HG03432 (cell line): Measurements from ENCODE around the gene CATSPERB.
"Not testable (repeated sequence)": the region's sequence is repeated elsewhere in the genome, so short reads cannot be mapped to it uniquely, and the experiment has no call there.

Experiments used
- ATAC-seq: cut with Tn5 transposase; IDR thresholded peaks from one replicate; pipeline ENCODE4 v1.9.1; 2021; ENCODE audit warnings: mild to moderate bottlenecking, moderate library complexity; ENCODE audit not compliant: unreplicated experiment

Gene CATSPERB

DNA sequence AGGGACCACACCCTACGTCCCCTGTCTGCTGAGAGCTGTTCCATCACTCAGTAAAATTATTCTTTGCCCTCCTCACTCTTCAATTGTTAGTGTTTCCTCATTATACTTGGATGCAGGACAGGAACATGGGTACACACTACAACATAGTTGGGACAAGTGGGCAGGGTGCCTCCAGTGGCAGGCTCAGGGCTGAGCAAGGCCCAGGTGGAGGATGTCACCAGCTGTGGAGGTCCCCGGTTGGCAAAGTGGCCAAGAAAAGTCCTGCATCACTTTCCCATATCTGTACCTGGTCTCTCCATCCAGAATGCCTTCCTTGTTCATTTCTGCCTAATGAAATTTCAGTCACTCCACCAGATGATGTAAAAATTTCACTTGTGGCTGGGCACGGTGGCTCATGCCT, 149.1 kb downstream of the CATSPERB start:
- no peak for ATAC-seq

GRCh38 chr14:91580876-91581577, 150.9 kb downstream of the CATSPERB start:
- ATAC-seq = no peak

DNA sequence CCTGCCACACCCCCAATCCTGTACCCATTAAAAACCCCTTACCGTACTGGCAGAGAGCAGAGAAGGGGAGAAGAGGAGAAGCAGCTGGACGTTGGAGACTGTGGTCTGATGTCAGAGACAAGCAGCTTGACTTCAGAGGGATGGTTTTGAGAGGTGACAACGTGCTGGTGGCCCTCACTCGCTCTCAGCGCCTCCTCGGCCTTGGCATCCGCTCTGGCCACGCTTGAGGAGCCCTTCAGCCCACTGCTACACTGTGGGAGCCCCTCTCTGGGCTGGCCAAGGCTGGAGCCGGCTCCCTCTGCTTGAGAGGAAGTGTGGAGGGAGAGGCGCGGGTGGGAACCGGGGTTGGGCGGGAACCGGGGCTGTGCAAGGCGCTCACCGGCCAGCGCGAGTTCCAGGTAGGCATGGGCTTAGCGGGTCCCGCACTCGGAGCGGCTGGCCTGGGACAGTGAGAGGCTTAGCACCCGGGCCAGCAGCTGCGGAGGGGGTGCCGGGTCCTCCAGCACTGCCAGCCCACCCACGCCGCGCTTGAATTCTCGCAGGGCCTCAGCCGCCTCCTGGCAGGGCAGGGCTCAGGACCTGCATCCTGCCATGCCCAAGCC, 154.2 kb downstream of the CATSPERB start:
- no peak for ATAC-seq

GRCh38 chr14:91575469-91576208, 156.2 kb downstream of the CATSPERB start:
- no peak for ATAC-seq

DNA sequence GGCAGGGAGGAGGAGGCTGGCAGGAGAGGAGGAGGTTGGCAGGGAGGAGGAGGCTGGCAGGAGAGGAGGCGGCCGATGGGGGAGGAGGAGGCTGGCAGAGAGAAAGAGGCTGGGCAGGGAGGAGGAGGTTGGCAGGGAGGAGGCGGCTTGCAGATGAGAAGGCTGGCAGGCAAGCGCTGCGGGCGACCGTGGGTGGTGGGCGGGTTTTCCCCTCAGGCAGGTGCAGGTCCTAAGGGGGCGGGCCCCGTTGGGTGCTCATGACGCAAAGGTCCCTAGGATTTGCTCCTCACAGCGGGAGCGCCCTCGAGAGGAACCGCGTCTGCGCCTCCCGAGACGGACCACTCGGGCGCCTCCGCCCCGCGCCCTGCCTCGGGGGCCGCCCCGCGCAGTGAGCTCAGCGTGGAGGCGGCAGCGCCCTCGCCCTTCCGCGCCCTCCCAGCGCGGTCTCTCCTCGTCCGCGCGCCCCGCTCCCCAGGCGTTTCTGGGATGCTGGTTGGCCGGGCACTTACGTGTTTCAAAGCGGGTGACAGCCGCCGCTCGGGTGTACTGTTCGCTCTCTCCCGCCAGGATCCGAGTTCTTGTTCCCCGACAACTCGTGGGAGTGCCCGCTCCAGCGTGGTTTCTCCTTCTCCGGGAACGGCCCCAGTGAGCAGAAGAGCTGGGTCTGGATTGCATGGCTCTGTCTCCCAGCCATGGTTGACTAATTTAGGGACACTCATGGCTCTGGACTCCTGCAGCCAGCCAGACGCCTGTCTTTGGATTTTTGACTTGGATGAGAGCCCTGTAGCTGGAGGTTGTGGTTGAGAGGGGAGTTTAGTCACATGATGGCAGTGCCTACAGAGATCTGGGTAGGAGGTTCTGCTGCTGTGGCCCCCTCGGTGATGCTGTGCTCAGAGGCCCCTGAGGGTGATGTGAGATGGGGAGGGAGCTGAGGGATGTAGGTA, 157.7 kb downstream of the CATSPERB start:
- peak; percentile 47 for ATAC-seq

DNA sequence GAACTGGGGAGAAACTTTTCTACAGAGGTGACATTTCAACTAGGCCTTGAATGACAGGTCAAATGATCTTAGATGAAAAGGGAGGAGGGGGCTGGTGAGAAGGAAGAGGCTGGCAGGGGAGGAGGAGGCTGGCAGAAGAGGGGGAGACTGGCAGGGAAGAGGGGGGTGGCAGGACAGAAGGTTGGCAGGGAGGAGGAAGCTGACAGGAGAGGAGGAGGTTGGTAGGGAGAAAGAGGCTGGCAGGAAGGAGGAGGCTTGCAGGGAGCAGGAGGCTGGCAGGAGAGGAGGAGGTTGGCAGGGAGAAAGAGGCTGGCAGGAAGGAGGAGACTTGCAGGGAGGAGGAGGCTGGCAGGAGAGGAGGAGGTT, 158.4 kb downstream of the CATSPERB start:
- no peak for ATAC-seq

DNA sequence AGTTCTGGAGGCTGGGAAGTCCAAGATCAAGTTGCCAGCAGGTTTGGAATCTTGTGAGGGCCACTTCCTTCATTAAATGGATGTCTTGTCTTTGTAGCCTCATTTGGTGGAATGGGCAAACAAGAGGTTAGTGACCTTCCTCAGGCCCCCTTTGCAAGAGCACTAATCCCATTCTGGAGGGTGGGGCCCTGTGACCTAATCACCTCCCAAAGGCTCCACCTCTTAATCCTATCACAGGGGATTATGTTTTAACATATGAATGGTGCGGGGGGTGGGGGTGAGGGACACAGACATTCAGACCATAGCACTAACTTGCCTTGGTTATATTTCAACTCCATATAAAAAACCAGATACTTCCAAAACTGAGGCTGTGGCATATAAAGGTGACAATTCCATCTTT, 161.9 kb downstream of the CATSPERB start:
- no peak for ATAC-seq

DNA sequence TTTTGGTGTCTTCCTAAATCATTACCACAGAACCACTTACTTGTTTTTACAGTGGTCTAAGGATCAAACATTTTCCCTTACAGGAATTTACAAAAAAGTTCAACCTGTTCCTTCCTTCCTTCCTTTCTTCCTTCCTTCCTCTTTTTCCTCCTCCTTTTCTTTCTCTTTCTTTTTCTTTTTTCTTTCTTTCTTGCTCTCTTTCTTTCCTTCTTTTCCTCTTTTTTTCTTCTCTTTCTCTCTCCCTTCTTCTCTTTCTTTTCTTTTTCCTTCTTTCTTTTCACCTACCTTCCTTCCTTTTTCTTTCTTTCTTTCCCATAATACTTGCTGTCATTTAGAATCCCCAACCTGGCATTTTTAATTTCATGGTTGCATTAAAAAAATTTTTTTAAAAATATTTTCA, 162.6 kb downstream of the CATSPERB start:
- no peak for ATAC-seq

- no peak for ATAC-seq
These were observed 163.3 kb downstream of the CATSPERB start for GRCh38 chr14:91568626-91569025.

- ATAC-seq = not testable (repeated sequence)
These were observed 164.1 kb downstream of the CATSPERB start for GRCh38 chr14:91567827-91568226.

DNA sequence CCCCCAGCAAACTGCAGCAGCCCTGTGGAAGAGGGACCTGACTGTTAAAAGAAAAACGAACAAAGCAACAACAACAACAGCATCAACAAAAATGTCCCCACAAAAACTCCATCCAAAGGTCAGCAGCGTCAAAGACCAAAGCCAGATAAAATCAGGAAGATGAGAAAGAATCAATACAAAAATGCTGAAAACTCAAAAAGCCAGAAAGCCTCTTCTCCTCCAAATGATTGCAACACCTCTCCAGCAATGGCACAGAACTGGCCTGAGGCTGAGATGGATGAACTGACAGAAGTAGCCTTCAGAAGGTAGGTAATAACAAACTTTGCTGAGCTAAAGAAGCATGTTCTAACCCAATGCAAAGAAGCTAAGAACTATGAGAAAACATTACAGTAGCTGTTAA, 176.4 kb downstream of the CATSPERB start:
- no peak for ATAC-seq

GRCh38 chr14:91554535-91555332, 177.2 kb downstream of the CATSPERB start:
- no peak for ATAC-seq

- ATAC-seq = no peak
These were observed 183.8 kb downstream of the CATSPERB start for GRCh38 chr14:91548108-91548507.

- ATAC-seq = no peak
These were observed 185.8 kb downstream of the CATSPERB start for GRCh38 chr14:91545946-91546716.

DNA sequence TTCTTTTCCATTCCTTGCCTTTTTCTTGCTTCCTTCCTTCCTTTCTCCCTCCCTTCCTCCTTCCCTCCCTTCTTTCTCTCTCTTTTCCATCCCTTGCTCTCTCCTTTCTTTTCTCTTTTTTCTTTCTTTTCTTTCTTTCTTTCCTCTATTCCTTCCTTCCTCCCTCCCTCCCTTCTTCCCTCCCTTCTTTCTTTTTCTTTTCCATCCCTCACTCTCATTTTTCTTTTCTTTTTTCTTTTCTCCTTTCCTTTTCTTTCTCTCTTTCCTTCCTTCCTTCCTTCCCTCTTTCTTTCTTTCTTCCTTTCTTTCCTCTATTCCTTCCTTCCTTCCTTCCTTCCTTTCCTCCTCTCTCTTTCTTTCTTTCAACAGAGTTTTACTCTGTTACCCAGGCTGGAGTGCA, 186.7 kb downstream of the CATSPERB start:
- no peak for ATAC-seq

GRCh38 chr14:91536327-91536726, 195.6 kb downstream of the CATSPERB start:
- ATAC-seq = no peak

- ATAC-seq = not testable (repeated sequence)
These were observed 197.8 kb downstream of the CATSPERB start for GRCh38 chr14:91534059-91534458.

GRCh38 chr14:91533623-91534022, 198.3 kb downstream of the CATSPERB start:
- no peak for ATAC-seq
